Mucosa of descending colon (tissue), 3 donors: ENCODE measurements around the gene IL31RA. TPM values are rescaled to one million over a fixed set of nuclear protein-coding genes. Genes with fewer than 3 reads are reported as not detected.

Source experiments
- ATAC-seq: fragments of 200-7000 bp; cut with Tn5 transposase; one replicate; pipeline ENCODE4 v1.9.1; 2020; ENCODE audit warnings: mild to moderate bottlenecking, moderate library complexity
- DNase-seq, 3 donors: peaks; one replicate each; pipeline ENCODE4 v3.0.0-alpha.2; 2020
- H3K36me3 ChIP-seq: fragments of 200-600 bp; one replicate; pipeline ENCODE4 v1.8.0; 2021; ENCODE audit warnings: low read depth, mild to moderate bottlenecking
- H3K4me1 ChIP-seq: fragments of 200-600 bp; one replicate; pipeline ENCODE4 v1.8.0; 2021; ENCODE audit warnings: low read depth, mild to moderate bottlenecking
- H3K4me3 ChIP-seq: fragments of 200-600 bp; one replicate; pipeline ENCODE4 v1.8.0; 2021; ENCODE audit warnings: mild to moderate bottlenecking
- H3K9me3 ChIP-seq: fragments of 200-600 bp; one replicate; pipeline ENCODE4 v1.8.0; 2021; ENCODE audit warnings: mild to moderate bottlenecking
- intact Hi-C, 2 donors: fragments of 100-400 bp; cut with DNase I in 1 of 2; cut with micrococcal nuclease in 1 of 2; formaldehyde crosslinking; loops; one replicate each; pipeline versions ENCODE4 v1.11.0 to v1.11.1; 2022; cut with DNase I, micrococcal nuclease
- total RNA-seq, 3 donors: library from RNA; stranded (reverse); fragmentation: NEBNext Ultra II Directional in 2 of 3; extraction: Animal tissue kit (Norgen Biotek cat#: 25700) in 2 of 3; gene quantifications; one replicate each; pipeline versions ENCODE4 v1.2.1 to v1.2.4, GENCODE V29; 2021 to 2023
- TF ChIP-seq, protein P1 (sequence below): fragments of 200-600 bp; IDR thresholded peaks from one replicate; pipeline ENCODE4 v1.8.0; 2022; ENCODE audit warnings: antibody characterized with exemption, mild to moderate bottlenecking
- donor health status: DM: no; HTN: no; CAD: no; lungs with moderate emphysema.
- donor health status: DM: no; HTN: no; CAD: no.
- donor health status: DM: no; HTN: yes; CAD: no.

Gene IL31RA
- total RNA-seq, 3 donors from 2014 or later, result 0.12 TPM; not detected in 2

GRCh38 chr5:55858104-55858503, 6.9 kb downstream of the IL31RA start:
- Histone ChIP-seq H3K4me1 (no peaks in the 10 kb centered on the region), H3K4me3 (no peak overlapping the region), H3K9me3 (no peaks in the 10 kb centered on the region), H3K36me3 (no peaks in the 10 kb centered on the region)
- TF ChIP-seq, protein P1, sequence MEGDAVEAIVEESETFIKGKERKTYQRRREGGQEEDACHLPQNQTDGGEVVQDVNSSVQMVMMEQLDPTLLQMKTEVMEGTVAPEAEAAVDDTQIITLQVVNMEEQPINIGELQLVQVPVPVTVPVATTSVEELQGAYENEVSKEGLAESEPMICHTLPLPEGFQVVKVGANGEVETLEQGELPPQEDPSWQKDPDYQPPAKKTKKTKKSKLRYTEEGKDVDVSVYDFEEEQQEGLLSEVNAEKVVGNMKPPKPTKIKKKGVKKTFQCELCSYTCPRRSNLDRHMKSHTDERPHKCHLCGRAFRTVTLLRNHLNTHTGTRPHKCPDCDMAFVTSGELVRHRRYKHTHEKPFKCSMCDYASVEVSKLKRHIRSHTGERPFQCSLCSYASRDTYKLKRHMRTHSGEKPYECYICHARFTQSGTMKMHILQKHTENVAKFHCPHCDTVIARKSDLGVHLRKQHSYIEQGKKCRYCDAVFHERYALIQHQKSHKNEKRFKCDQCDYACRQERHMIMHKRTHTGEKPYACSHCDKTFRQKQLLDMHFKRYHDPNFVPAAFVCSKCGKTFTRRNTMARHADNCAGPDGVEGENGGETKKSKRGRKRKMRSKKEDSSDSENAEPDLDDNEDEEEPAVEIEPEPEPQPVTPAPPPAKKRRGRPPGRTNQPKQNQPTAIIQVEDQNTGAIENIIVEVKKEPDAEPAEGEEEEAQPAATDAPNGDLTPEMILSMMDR, result no peak
- ATAC-seq (no peak), DNase-seq (no peak)
- intact Hi-C loops, result no loop called here

DNA sequence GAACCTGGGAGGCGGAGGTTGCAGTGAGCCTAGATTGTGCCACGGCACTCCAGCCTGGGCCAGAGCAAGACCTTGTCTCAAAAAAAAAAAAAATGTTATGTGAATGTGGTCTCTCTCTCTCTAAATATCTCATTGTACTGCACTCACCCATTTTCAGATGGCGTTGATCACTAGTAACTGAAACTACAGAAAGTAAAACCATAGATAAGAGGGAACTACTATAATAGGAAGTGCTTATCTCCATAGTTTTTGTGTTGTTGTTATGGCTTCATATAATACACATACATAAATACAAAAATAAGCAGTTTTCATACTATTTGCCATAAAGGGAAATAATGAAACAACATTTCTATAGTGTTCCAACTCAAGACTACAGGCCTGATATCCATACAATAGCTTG, 9.1 kb downstream of the IL31RA start:
- ATAC-seq, result no peak

GRCh38 chr5:55860709-55861108, 9.6 kb downstream of the IL31RA start:
- DNase-seq (no peak), ATAC-seq (no peak)
- Histone ChIP-seq H3K4me3 (no peak overlapping the region), H3K9me3 (no peaks in the 10 kb centered on the region), H3K4me1 (no peaks in the 10 kb centered on the region), H3K36me3 (no peaks in the 10 kb centered on the region)
- TF ChIP-seq, protein P1, result no peak
- intact Hi-C loops, result no loop called here

More for the DNA sequence above, 9.1 kb downstream of the IL31RA start:
- intact Hi-C loops, result no loop called here
- Histone ChIP-seq H3K4me1 (no peaks in the 10 kb centered on the region), H3K9me3 (no peaks in the 10 kb centered on the region), H3K4me3 (no peak overlapping the region), H3K36me3 (no peaks in the 10 kb centered on the region)
- TF ChIP-seq, protein P1, result no peak
- no peak for DNase-seq

DNA sequence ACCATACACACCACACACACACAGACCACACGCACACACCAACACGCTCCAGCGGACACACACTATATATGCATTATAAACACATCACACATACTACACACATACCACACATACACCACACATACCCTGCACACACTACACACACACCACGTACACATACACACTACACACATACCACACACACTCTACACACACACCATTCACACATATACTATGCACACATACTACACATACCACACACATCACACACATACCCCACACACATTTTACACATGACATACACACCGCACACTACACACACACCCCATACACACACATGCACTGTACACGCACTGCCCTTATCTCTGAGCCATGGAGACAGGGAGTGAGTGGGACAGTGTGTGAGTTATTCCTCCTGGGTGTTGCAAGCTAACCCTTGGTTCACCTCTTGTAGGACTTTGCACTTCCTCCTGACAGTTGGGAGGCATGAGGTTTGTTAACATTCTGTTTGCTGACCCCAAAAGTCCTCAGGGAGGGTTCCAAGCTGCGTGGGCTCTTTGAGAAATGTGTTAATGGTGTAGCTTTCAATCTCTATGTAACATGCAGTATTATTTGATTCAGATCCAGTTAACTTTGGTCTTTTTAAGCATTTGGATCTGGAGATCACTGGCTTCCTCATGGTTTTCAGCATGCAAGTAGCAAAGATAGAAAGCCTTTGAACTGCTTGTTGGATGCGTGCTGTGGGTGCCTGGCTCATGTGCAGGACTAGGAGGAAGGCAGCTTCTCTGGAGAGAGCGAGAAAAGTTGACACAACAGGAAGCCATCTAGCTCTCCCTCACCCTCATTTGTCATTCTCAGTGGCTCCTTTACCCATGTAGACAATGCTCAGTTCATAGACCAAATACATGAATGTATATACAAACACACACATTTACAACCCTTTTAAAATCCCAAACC, 13.7 kb downstream of the IL31RA start:
- Histone ChIP-seq H3K4me1 (no peaks in the 10 kb centered on the region), H3K4me3 (no peak overlapping the region), H3K9me3 (no peaks in the 10 kb centered on the region), H3K36me3 (no peaks in the 10 kb centered on the region)
- no peak for ATAC-seq
- TF ChIP-seq, protein P1, result no peak
- intact Hi-C loops, result no loop called here
- no peak for DNase-seq

DNA sequence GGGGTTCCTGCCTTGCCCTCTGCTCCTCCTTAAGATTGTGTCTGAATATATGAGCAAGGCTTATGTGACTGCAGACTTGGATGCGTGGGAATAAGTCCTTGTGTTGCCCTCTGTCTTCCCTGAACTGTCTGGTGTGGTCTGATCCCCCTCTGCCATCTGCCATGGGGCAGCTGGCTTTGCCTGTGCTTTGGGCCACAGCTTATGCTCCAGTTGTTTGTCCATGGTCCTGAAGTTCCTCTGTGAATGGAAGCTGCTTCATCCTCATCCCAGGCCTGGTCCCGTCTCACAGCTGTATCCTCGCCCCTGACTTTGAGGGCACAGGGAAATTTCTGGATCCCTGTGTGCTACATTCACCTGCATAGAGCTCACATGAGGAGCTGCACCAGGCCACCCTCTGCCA, 14.7 kb downstream of the IL31RA start:
- no peak overlapping the region for H3K4me3 ChIP-seq
- H3K9me3 ChIP-seq, result no peaks in the 10 kb centered on the region
- H3K4me1 ChIP-seq, result no peaks in the 10 kb centered on the region
- intact Hi-C loops, result no loop called here
- TF ChIP-seq, protein P1, result no peak
- no peaks in the 10 kb centered on the region for H3K36me3 ChIP-seq
- ATAC-seq, result no peak
- no peak for DNase-seq
